HFF-Myc (cell line): ENCODE measurements around the gene UST.

ENCODE experiments used
- DNase-seq: peaks from one replicate; pipeline ENCODE4 v3.0.0-alpha.2; 2011; ENCODE audit warnings: low read depth; ENCODE audit errors: extremely low read depth
- H3K4me3 ChIP-seq: replicated peaks from 2 replicates; pipeline ENCODE4 v1.5.1; 2011; ENCODE audit warnings: low read depth, mild to moderate bottlenecking, control low read depth, low read length
- TF ChIP-seq, protein P1 (sequence below): IDR thresholded peaks from 2 replicates; pipeline ENCODE4 v1.5.1; 2012; ENCODE audit warnings: mild to moderate bottlenecking, low read depth, low read length, control low read depth; ENCODE audit errors: missing control alignments

UST gene

DNA sequence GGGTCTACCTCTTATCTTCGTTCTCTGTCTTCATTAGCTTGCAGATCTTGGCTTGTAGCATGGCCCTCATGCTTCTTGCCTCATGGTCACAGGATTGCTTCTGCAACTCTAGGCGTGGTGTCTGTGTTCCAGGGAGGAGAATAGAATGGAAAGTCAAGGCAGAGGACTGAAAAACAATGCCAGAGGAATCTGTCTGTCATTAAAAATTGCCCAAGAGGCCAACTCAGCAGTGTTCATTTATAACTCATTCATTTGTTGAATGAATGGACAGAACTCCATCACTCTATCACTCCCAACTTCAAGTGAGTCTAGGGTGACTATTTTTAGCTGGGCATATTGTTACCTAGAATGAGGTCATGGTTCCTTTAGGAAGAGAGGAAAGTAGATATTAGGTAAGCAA lies 179.6 kb downstream of the UST start:
- TF ChIP-seq, protein P1, sequence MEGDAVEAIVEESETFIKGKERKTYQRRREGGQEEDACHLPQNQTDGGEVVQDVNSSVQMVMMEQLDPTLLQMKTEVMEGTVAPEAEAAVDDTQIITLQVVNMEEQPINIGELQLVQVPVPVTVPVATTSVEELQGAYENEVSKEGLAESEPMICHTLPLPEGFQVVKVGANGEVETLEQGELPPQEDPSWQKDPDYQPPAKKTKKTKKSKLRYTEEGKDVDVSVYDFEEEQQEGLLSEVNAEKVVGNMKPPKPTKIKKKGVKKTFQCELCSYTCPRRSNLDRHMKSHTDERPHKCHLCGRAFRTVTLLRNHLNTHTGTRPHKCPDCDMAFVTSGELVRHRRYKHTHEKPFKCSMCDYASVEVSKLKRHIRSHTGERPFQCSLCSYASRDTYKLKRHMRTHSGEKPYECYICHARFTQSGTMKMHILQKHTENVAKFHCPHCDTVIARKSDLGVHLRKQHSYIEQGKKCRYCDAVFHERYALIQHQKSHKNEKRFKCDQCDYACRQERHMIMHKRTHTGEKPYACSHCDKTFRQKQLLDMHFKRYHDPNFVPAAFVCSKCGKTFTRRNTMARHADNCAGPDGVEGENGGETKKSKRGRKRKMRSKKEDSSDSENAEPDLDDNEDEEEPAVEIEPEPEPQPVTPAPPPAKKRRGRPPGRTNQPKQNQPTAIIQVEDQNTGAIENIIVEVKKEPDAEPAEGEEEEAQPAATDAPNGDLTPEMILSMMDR = no peak
- no peak for DNase-seq
- H3K4me3 ChIP-seq = no peak overlapping the region

DNA sequence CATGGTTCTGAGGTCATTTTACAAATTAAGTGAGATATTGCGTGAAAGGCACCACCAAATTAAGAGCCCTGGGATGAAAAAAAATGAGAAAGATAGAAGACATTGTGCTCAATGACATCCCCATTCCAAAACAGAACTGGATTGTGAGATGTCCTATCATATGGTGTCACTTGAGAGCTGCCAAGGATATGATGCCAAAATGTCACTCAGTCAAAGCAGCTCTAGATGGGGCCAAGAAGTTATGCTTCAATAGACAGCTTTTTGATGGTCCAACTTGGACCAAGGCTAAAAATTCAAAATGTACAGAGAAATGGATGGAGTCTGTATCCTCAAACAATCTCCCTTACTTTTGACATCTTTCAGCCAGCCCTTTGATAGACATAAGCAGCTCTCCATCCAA lies 180.8 kb downstream of the UST start:
- no peak overlapping the region for H3K4me3 ChIP-seq
- no peak for DNase-seq
- TF ChIP-seq, protein P1 = no peak

GRCh38 chr6:148928811-148929210 lies 182.0 kb downstream of the UST start:
- H3K4me3 ChIP-seq = no peak overlapping the region
- DNase-seq = no peak
- TF ChIP-seq, protein P1 = no peak

GRCh38 chr6:148932208-148932607 lies 185.4 kb downstream of the UST start:
- no peak for DNase-seq
- TF ChIP-seq, protein P1 = no peak
- H3K4me3 ChIP-seq = no peak overlapping the region

GRCh38 chr6:148932731-148933130 lies 185.9 kb downstream of the UST start:
- no peak overlapping the region for H3K4me3 ChIP-seq
- DNase-seq = no peak
- TF ChIP-seq, protein P1 = no peak

GRCh38 chr6:148934539-148934938 lies 187.7 kb downstream of the UST start:
- no peak overlapping the region for H3K4me3 ChIP-seq
- no peak for DNase-seq
- TF ChIP-seq, protein P1 = no peak

DNA sequence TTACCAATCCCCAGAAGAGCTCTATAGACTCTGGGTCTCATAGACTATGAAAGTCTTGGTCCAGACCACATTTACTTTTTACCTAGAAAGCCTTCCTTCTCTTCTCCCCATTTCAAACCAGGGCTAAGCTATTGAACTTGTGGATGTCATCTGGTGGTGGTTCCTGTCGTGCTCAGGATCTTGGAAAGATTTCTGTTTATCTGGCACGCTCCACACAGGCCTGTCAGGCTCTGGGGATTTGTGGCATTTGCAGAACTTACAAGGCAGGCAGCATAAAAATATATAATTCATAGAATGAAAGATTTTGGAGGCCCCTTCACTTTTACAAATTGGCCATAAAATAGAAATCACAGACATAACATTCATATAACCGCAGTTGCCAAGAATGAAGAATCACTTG lies 188.1 kb downstream of the UST start:
- no peak for DNase-seq
- TF ChIP-seq, protein P1 = no peak
- H3K4me3 ChIP-seq = no peak overlapping the region
